Measurements from ENCODE around the gene CPNE7. TPM values are rescaled to one million over a fixed set of nuclear protein-coding genes. Genes with fewer than 3 reads are reported as not detected.
A peak's percentile ranks its signal among the peaks of the same experiment; 100 is the strongest.

CPNE7 gene
- total and polyA plus RNA-seq, 2 of the 13 experiments (the other 11 are each of a cell fraction or from before 2014, with no cell fraction given), result 0.59 TPM; not detected in 1

DNA sequence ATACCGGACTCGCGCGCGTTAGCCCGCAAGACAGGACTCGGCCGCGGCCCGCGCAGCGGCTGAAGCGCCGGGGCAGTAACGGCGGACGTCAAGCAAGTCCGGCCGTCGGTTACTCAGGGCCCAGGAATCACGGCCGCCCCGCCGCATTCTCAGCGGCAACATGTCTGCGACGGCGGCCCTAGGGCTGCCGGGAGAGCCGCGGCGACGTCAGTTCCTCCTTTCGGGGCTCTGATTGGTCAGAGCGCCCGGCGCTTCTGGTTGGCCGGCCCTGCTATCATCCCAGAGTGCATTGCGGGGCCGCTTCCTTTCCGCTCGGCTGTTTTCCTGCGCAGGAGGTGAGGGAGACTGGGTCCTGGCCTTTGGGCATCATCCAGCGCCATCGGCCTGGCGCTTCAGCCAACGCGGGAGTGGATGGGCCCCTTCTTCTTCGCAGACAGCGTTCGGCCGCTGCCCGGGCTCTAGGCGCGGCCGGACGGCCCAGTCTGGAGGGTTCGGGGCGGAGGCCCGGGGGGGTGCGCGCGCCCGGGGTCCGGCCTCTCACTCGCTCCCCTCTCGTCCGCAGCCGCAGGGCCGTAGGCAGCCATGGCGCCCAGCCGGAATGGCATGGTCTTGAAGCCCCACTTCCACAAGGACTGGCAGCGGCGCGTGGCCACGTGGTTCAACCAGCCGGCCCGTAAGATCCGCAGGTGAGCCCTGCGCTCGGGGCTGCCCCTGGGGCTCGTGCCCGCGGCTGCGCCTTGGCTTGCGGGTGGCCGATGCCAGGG is 15.0 kb upstream of the CPNE7 start, which contains the start of gene RPL13 (continued):
- peak; percentile 71; the same call in 1 of the 2 replicates for TF ChIP-seq ZFP41 (CRISPR knock-in tag; IDR thresholded peaks at IDR 0.05; ENCODE audit: borderline replicate concordance)
- 0 out of 2 replicates have a peak, but pooled peaks have one; percentile 78 for TF ChIP-seq ZNF251 (CRISPR knock-in tag; IDR thresholded peaks at IDR 0.05)
- peak; percentile 82; the same call in 1 of the 2 replicates for TF ChIP-seq ZNF280B (CRISPR knock-in tag; IDR thresholded peaks at IDR 0.05; ENCODE audit: borderline replicate concordance)
- TF ChIP-seq NAIF1 (CRISPR knock-in tag; IDR thresholded peaks at IDR 0.05; ENCODE audit: borderline replicate concordance), result peak; percentile 86; the same call in 1 of the 2 replicates
- no peak; the same call in 1 of the 2 replicates for TF ChIP-seq FOXP4 (CRISPR knock-in tag; IDR thresholded peaks at IDR 0.05)
- TF ChIP-seq NFYC (CRISPR knock-in tag; IDR thresholded peaks at IDR 0.05), result peak; percentile 95
- TF ChIP-seq, protein P1, sequence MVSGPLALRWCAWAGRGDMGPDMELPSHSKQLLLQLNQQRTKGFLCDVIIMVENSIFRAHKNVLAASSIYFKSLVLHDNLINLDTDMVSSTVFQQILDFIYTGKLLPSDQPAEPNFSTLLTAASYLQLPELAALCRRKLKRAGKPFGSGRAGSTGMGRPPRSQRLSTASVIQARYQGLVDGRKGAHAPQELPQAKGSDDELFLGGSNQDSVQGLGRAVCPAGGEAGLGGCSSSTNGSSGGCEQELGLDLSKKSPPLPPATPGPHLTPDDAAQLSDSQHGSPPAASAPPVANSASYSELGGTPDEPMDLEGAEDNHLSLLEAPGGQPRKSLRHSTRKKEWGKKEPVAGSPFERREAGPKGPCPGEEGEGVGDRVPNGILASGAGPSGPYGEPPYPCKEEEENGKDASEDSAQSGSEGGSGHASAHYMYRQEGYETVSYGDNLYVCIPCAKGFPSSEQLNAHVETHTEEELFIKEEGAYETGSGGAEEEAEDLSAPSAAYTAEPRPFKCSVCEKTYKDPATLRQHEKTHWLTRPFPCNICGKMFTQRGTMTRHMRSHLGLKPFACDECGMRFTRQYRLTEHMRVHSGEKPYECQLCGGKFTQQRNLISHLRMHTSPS (CRISPR knock-in tag; IDR thresholded peaks at IDR 0.05; ENCODE audit: low read depth), result peak; percentile 61; the same call in 1 of the 2 replicates
- peak; percentile 78; the same call in 1 of the 2 replicates for TF ChIP-seq SATB2 (CRISPR knock-in tag; IDR thresholded peaks at IDR 0.05)
- TF ChIP-seq DNMT3B (CRISPR knock-in tag; conservative IDR thresholded peaks at IDR 0.05), result no peak
- peak; percentile 66; the same call in 1 of the 2 replicates for TF ChIP-seq E2F2 (CRISPR knock-in tag; IDR thresholded peaks at IDR 0.05; ENCODE audit: borderline replicate concordance)
- no peak for TF ChIP-seq PRPF4 (IDR thresholded peaks at IDR 0.05; ENCODE audit: low read depth, low read length, poor library complexity, severe bottlenecking)
- peak; percentile 61; the same call in 1 of the 2 replicates for TF ChIP-seq SMAD9 (CRISPR knock-in tag; IDR thresholded peaks at IDR 0.05)
- TF ChIP-seq BRD4 (CRISPR knock-in tag; IDR thresholded peaks at IDR 0.05), result peak; percentile 88
- TF ChIP-seq ZNF326 (CRISPR knock-in tag; IDR thresholded peaks at IDR 0.05; ENCODE audit: borderline replicate concordance), result no peak
- TF ChIP-seq ZNF138 (CRISPR knock-in tag; IDR thresholded peaks at IDR 0.05; ENCODE audit: low read depth), result no peak
- TF ChIP-seq FOSL1 (CRISPR knock-in tag; IDR thresholded peaks at IDR 0.05; ENCODE audit: borderline replicate concordance), result peak; percentile 40; the same call in 1 of the 2 replicates
- TF ChIP-seq PPARG (CRISPR knock-in tag; conservative IDR thresholded peaks at IDR 0.05), result 0 out of 2 replicates have a peak, but pooled peaks have one; percentile 8
- TF ChIP-seq FOXK1 (CRISPR knock-in tag; IDR thresholded peaks at IDR 0.05; ENCODE audit: borderline replicate concordance, low read depth), result peak; percentile 80; the same call in 1 of the 2 replicates
- TF ChIP-seq FOXA3 (CRISPR knock-in tag; IDR thresholded peaks at IDR 0.05), result 0 out of 2 replicates have a peak, but pooled peaks have one; percentile 18

All from HepG2 (cell line).